HepG2 (cell line): ENCODE measurements around the gene SLC7A4. TPM values are rescaled to one million over a fixed set of nuclear protein-coding genes. Genes with fewer than 3 reads are reported as not detected.

ENCODE experiments used
- ARNTL ChIP-seq: sonication (generic); formaldehyde crosslinking; IDR thresholded peaks from 2 replicates; pipeline ENCODE4 v1.4.0; 2020; ENCODE audit warnings: mild to moderate bottlenecking, missing genetic modification reagents
- ATM ChIP-seq: fragments of 450-650 bp; IDR thresholded peaks from 2 replicates; pipeline ENCODE4 v1.7.1; 2017; ENCODE audit warnings: mild to moderate bottlenecking, borderline replicate concordance
- BRF2 ChIP-seq: sonication (generic); formaldehyde crosslinking; IDR thresholded peaks from 2 replicates; pipeline ENCODE4 v1.8.1; 2022; ENCODE audit warnings: mild to moderate bottlenecking, missing genetic modification reagents
- CENPX ChIP-seq: sonication (generic); formaldehyde crosslinking; IDR thresholded peaks from 2 replicates; pipeline ENCODE4 v1.9.0; 2021; ENCODE audit warnings: mild to moderate bottlenecking, missing genetic modification reagents, moderate library complexity
- EP300 ChIP-seq, 3 experiments: sonication (generic) in 1 of 3; formaldehyde crosslinking in 1 of 3; IDR thresholded peaks; 2 replicates each; pipeline versions ENCODE4 v1.5.1 to v1.6.1; 2011 to 2020; ENCODE audit warnings: low read depth in 2 of 3, low read length in 2 of 3, borderline replicate concordance in 1 of 3, improper control_type of control experiment in 1 of 3, mild to moderate bottlenecking in 1 of 3, missing genetic modification reagents in 1 of 3, moderate library complexity in 1 of 3
- ETV6 ChIP-seq: sonication (generic); formaldehyde crosslinking; conservative IDR thresholded peaks from 2 replicates; pipeline ENCODE4 v1.4.0; 2020; ENCODE audit warnings: missing genetic modification reagents
- FOXA1 ChIP-seq, 2 experiments: fragments of 450-650 bp in 1 of 2; sonication (generic) in 1 of 2; formaldehyde crosslinking in 1 of 2; IDR thresholded peaks; 2 replicates each; pipeline versions ENCODE4 v1.4.0 to v1.6.1; 2016 to 2020; ENCODE audit warnings: missing genetic modification reagents in 1 of 2
- HNRNPLL ChIP-seq: fragments of 200-400 bp; formaldehyde crosslinking; IDR thresholded peaks from 2 replicates; pipeline ENCODE4 v1.6.1; 2017; ENCODE audit warnings: mild to moderate bottlenecking, low read depth, low read length; ENCODE audit not compliant: poor library complexity, severe bottlenecking
- HOXD1 ChIP-seq: sonication (generic); formaldehyde crosslinking; IDR thresholded peaks from 2 replicates; pipeline ENCODE4 v1.5.0; 2020; ENCODE audit warnings: missing genetic modification reagents
- JUND ChIP-seq: sonication (generic); formaldehyde crosslinking; IDR thresholded peaks from 2 replicates; pipeline ENCODE4 v1.8.0; 2022; ENCODE audit warnings: mild to moderate bottlenecking, missing genetic modification reagents
- MTA3 ChIP-seq: sonication (generic); formaldehyde crosslinking; IDR thresholded peaks from 2 replicates; pipeline ENCODE4 v1.4.0; 2020; ENCODE audit warnings: missing genetic modification reagents
- MYC ChIP-seq: sonication (generic); formaldehyde crosslinking; IDR thresholded peaks from 2 replicates; pipeline ENCODE4 v1.9.0; 2021; ENCODE audit warnings: missing genetic modification reagents, borderline replicate concordance
- NFE2 ChIP-seq: sonication (generic); formaldehyde crosslinking; IDR thresholded peaks from 2 replicates; pipeline ENCODE4 v1.4.0; 2020; ENCODE audit warnings: missing genetic modification reagents
- PLRG1 ChIP-seq: fragments of 450-650 bp; conservative IDR thresholded peaks from 2 replicates; pipeline ENCODE4 v1.6.1; 2016
- SCMH1 ChIP-seq: sonication (generic); formaldehyde crosslinking; IDR thresholded peaks from 2 replicates; pipeline ENCODE4 v1.9.0; 2021; ENCODE audit warnings: missing genetic modification reagents, mild to moderate bottlenecking, borderline replicate concordance
- SP140L ChIP-seq: sonication (generic); formaldehyde crosslinking; IDR thresholded peaks from 2 replicates; pipeline ENCODE4 v1.4.0; 2020; ENCODE audit warnings: missing genetic modification reagents, borderline replicate concordance
- SP5 ChIP-seq: IDR thresholded peaks from 2 replicates; pipeline ENCODE4 v1.6.1; 2016; ENCODE audit warnings: low read depth, borderline replicate concordance
- TCF12 ChIP-seq, 2 experiments: fragments of 450-650 bp in 1 of 2; sonication (generic) in 1 of 2; formaldehyde crosslinking in 1 of 2; IDR thresholded peaks; 2 replicates each; pipeline versions ENCODE4 v1.6.1 to v1.8.0; 2017 to 2022; ENCODE audit warnings: antibody characterized with exemption in 1 of 2, mild to moderate bottlenecking in 1 of 2, missing genetic modification reagents in 1 of 2, moderate library complexity in 1 of 2
- ZFY ChIP-seq: sonication (generic); formaldehyde crosslinking; IDR thresholded peaks from 2 replicates; pipeline ENCODE4 v1.4.0; 2020; ENCODE audit warnings: missing genetic modification reagents
- ZNF224 ChIP-seq: sonication (generic); formaldehyde crosslinking; IDR thresholded peaks from 2 replicates; pipeline ENCODE4 v1.5.0; 2020; ENCODE audit warnings: mild to moderate bottlenecking, missing genetic modification reagents
- ZNF367 ChIP-seq: sonication (generic); formaldehyde crosslinking; IDR thresholded peaks from 2 replicates; pipeline ENCODE4 v1.4.0; 2020; ENCODE audit warnings: missing genetic modification reagents, borderline replicate concordance
- ZNF383 ChIP-seq: sonication (generic); formaldehyde crosslinking; IDR thresholded peaks from 2 replicates; pipeline ENCODE4 v1.4.0; 2020; ENCODE audit warnings: missing genetic modification reagents, mild to moderate bottlenecking, borderline replicate concordance
- ZNF547 ChIP-seq: sonication (generic); formaldehyde crosslinking; IDR thresholded peaks from 2 replicates; pipeline ENCODE4 v1.5.1; 2020; ENCODE audit warnings: mild to moderate bottlenecking, missing genetic modification reagents
- polyA plus RNA-seq, 8 experiments: library from polyadenylated mRNA; depleted of rRNA in 3 of 8; stranded (reverse) in 7 of 8; unstranded in 1 of 8; fragments of >200 nt; fragmentation: Illumina TruSeq in 4 of 8; extraction: Trizol in 4 of 8; gene quantifications; 2 replicates each; pipeline versions ENCODE4 v1.2.1 to v1.2.3, GENCODE V29; 2011 to 2016; ENCODE audit warnings: low read depth in 4 of 8, missing spikeins in 1 of 8, mixed read lengths in 1 of 8; ENCODE audit not compliant: insufficient read depth in 1 of 8
- total RNA-seq, 5 experiments: library from RNA; depleted of rRNA; stranded (reverse); fragments of >200 nt; fragmentation: Illumina TruSeq; extraction: Trizol; gene quantifications; 2 replicates each; pipeline ENCODE4 v1.2.3, GENCODE V29; 2016; ENCODE audit warnings: low read depth in 1 of 5
- TF ChIP-seq, protein P1 (sequence below): sonication (generic); formaldehyde crosslinking; IDR thresholded peaks from 2 replicates; pipeline ENCODE4 v1.4.0; 2020; ENCODE audit warnings: mild to moderate bottlenecking, low read depth, missing genetic modification reagents
- TF ChIP-seq, protein P2 (sequence below): sonication (generic); formaldehyde crosslinking; IDR thresholded peaks from 2 replicates; pipeline ENCODE4 v1.5.1; 2020; ENCODE audit warnings: missing genetic modification reagents, mild to moderate bottlenecking, borderline replicate concordance
- TF ChIP-seq, protein P3 (sequence below): sonication (generic); formaldehyde crosslinking; IDR thresholded peaks from 2 replicates; pipeline ENCODE4 v1.4.0; 2020; ENCODE audit warnings: missing genetic modification reagents

The SLC7A4 gene
- total and polyA plus RNA-seq, 2 of the 13 experiments (the other 11 are each of a cell fraction or from before 2014, with no cell fraction given), result not detected

DNA sequence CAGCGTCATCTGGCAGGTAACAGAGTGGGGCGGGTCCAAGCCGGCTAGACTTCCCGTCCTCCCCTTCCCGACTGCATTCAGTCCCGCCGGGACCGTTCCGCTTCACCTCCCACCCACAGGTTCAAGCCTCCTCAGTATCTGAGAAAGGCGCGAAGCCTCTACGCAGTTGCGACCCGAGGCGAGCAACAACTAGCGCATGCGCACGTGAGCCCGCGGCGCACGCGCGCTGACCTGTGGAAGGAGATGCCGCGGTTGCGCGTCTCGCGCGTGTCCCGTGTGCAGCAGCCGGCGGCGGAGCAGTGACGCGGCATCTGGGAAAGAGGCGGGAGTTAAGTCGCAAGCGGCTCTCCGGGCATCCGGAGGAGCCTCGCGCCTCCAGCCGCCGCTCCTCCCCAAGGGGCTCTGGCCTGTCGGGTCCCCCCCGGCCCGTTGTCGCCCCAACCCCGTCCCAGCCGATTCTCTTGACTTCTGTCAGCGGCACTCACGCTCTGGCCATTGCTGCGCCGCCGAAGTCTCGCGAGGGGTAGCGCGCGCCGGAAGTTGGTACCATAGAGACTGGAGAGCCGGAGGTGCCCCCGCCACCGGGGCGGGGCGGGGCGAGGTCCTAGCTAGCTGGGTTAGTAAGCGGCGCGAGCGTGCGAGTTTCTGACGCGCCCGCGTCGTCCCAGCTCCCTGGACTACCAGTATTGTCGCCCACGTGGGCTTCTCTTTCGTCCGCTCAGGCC, 30.6 kb downstream of the SLC7A4 start, which contains the start of gene THAP7 (continued):
- TF ChIP-seq ZNF367 (peak; percentile 17; the same call in 1 of the 2 replicates), ZNF383 (CRISPR knock-in tag) (no peak), MYC (CRISPR knock-in tag) (peak; percentile 84; the same call in 1 of the 2 replicates), ZFY (CRISPR knock-in tag) (peak; percentile 75), ARNTL (no peak), NFE2 (CRISPR knock-in tag) (no peak), EP300 (IDR thresholded peaks at IDR 0.05; ENCODE audit: low read depth in 2 of 2, low read length in 2 of 2) (no peak), EP300 (CRISPR knock-in tag; IDR thresholded peaks at IDR 0.05; ENCODE audit: borderline replicate concordance) (no peak), ZNF224 (peak; percentile 96), HNRNPLL (peak; percentile 75), SP140L (CRISPR knock-in tag) (no peak), HOXD1 (CRISPR knock-in tag) (peak; percentile 59; the same call in 1 of the 2 replicates), BRF2 (CRISPR knock-in tag) (peak; percentile 53; the same call in 1 of the 2 replicates), SCMH1 (CRISPR knock-in tag) (no peak), ZNF547 (peak; percentile 70), JUND (CRISPR knock-in tag) (peak; percentile 61; the same call in 1 of the 2 replicates), SP5 (CRISPR knock-in tag) (peak; percentile 63; the same call in 1 of the 2 replicates), MTA3 (CRISPR knock-in tag) (no peak), ATM (no peak), ETV6 (no peak; the same call in 1 of the 2 replicates), TCF12 (IDR thresholded peaks at IDR 0.05) (no peak), TCF12 (CRISPR knock-in tag; IDR thresholded peaks at IDR 0.05) (peak; percentile 59; the same call in 1 of the 2 replicates), PLRG1 (no peak), FOXA1 (IDR thresholded peaks at IDR 0.05) (no peak), FOXA1 (CRISPR knock-in tag; IDR thresholded peaks at IDR 0.05) (no peak; the same call in 1 of the 2 replicates), CENPX (CRISPR knock-in tag) (no peak)
- TF ChIP-seq, protein P1, sequence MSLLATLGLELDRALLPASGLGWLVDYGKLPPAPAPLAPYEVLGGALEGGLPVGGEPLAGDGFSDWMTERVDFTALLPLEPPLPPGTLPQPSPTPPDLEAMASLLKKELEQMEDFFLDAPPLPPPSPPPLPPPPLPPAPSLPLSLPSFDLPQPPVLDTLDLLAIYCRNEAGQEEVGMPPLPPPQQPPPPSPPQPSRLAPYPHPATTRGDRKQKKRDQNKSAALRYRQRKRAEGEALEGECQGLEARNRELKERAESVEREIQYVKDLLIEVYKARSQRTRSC, result no peak
- TF ChIP-seq, protein P2, sequence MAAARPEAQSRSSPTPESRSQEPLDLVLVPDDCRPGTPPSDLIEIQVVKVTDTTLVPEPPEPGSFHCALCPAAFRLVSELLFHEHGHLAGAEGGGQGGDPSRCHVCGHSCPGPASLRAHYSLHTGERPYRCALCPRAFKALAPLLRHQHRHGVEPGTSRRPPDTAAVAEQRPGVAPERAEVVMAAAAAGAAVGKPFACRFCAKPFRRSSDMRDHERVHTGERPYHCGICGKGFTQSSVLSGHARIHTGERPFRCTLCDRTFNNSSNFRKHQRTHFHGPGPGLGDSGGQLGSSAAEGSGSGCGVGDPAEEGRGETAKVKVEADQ (CRISPR knock-in tag), result peak; percentile 60; the same call in 1 of the 2 replicates
- TF ChIP-seq, protein P3, sequence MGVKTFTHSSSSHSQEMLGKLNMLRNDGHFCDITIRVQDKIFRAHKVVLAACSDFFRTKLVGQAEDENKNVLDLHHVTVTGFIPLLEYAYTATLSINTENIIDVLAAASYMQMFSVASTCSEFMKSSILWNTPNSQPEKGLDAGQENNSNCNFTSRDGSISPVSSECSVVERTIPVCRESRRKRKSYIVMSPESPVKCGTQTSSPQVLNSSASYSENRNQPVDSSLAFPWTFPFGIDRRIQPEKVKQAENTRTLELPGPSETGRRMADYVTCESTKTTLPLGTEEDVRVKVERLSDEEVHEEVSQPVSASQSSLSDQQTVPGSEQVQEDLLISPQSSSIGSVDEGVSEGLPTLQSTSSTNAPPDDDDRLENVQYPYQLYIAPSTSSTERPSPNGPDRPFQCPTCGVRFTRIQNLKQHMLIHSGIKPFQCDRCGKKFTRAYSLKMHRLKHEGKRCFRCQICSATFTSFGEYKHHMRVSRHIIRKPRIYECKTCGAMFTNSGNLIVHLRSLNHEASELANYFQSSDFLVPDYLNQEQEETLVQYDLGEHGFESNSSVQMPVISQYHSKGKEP (CRISPR knock-in tag), result no peak
